NCI-H2081 (cell line): ENCODE measurements around the gene RNASE13.

Source experiments
- DNase-seq, 2 experiments: peaks; one replicate each; lab custom pipeline; 2025; lab: John Stamatoyannopoulos, UW

The RNASE13 gene

DNA sequence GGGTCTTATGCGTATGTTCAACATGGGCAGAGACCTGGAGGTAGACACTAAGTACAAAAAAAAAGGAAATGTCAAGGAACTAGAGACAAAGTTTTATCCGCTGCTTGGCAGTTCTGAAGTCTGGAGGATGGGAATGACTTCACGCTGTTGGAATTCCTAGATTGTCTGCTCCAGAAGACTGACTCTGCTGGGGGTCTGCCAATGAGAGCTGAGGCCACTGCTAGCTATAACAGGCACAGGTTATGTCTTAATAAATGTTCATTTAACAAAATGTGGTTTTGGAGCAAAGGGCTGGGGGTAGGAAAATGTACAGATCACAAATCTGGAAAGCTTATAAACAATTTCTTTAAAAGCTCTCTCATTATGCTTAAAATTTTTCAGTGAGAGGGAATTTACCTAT, 28.9 kb upstream of the RNASE13 start:
- no peak for DNase-seq

DNA sequence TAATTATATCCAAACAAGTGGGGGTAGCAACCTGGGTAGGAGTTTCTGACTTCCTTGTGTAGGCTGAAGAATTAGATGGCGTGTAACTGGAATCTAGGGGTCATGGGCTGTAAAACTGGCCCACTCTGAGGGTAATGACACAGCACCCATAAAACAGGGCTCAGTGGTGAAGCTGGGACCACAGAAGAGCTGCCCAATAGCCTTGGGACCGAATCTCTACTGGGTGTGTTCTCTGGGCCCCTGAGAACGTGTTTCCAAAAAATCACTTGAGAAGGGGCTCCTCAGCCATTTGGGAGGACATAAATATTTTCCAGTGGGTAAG, 26.7 kb upstream of the RNASE13 start:
- no peak for DNase-seq

DNA sequence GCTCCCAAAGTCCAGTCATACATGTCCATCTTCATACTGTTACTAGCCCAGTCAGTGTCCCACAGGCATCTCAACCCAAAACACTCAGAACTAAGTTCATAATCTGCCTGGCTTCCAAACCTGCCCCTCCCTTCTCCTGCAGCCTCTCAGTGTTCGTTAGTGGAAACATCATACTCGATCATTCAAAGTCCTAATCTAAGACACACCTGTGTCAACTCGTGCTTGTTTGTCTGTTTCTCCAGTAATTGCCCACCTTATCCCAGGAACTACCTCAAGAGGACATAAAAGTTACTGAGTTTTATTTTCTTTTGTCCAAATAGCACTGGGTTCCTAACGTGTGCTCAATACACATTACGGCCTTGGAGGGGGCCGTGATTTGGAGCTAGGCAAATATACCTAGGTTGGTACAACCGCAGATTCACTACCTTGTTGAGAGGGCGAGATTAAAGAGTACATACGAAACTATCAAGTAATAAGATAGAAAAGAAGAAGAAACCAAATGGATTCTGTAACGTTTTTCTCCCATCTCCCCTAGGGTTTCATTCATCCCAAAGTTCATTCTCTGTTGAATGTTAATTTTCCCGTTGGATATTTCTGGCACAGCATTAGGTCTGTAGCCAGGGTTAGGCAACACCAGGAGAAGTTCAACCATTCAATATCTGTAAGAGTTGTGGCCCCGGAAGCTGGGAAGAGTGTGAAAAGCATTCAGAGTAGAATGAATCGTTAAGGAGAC, 26.2 kb upstream of the RNASE13 start:
- DNase-seq: no peak

DNA sequence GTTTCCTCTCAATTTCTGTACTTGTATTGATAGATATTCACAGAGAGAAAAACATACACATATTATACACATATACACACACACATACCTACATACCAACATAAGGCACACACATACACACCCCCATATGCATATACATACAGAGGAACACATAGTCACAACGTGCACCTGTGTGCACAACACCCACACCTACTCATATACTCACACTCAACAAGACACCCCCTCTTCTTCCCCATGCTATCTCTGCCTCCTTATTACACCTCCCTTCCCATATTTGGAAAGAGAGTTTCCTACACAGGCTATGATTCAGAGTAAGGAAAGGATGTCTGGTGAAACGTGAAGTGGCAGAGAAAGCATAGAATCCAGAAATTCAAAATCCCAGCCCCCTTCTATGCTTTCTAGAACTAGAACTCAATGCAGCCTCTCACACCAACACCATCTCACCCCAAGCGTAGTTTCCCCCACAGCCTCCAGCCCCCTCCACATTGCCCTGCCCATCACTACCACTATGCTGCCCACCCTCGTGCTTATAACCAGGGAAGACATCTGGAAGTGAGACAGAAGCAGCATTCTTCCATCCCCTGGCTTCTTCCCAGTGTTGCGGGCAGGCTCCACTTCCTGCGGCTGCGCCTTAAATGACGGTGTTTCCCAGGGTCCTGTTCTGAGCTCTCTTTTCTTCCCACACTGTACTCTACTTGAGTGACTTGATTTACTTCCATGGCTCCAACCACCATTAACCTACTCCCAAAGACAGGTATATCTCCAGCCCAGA, 25.4 kb upstream of the RNASE13 start:
- DNase-seq: no peak

DNA sequence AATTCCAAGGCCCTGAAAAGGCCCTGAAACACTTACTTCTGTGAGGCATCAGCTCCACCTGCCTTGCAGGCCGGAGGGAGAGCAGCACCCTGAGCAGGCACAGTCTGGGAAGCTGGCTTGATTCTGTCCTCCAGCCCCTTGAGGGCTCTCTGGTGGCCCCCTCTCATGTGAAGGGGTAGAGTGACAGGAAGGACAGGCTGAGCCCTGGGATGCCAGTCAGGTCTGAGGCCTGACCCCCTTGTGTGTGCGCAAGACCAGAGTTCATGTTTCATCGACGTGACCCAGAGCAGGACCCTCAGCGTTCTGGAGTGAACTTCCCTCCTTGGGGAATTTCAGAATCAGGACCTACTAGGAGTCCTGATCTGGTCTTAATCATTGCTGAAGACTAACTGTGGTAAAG, 24.3 kb upstream of the RNASE13 start:
- DNase-seq: no peak

DNA sequence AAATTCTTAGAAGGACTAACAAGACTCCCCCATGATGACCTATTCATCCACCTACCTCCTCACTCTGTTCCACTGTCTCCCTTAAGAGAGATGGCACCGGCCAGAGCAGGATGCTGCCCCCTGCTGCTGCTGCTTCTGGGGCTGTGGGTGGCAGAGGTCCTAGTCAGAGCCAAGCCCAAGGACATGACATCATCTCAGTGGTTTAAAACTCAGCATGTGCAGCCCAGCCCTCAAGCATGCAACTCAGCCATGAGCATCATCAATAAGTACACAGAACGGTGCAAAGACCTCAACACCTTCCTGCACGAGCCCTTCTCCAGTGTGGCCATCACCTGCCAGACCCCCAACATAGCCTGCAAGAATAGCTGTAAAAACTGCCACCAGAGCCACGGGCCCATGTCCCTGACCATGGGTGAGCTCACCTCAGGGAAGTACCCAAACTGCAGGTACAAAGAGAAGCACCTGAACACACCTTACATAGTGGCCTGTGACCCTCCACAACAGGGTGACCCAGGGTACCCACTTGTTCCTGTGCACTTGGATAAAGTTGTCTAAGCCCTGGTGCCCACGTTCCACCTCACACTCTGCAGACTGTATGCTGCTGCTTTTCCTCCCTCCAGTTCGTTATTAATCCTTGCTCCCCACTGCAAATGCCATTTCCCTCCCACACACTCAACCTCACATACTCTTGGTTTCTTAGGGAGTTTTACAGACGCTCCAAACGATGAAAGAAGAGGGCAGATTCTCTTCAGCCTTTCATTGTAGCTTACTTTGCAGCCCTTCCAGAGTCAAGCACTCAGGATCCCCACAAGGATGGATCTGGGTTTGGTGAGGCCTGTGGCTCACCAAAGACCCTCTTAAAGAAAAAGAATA, 23.4 kb upstream of the RNASE13 start, which contains the start of gene RNASE8:
RNASE8 (plus strand) TSS at position 20 of the 873 bp plus-strand sequence; CDS start at position 91, 71 bp downstream.
- no peak for DNase-seq

DNA sequence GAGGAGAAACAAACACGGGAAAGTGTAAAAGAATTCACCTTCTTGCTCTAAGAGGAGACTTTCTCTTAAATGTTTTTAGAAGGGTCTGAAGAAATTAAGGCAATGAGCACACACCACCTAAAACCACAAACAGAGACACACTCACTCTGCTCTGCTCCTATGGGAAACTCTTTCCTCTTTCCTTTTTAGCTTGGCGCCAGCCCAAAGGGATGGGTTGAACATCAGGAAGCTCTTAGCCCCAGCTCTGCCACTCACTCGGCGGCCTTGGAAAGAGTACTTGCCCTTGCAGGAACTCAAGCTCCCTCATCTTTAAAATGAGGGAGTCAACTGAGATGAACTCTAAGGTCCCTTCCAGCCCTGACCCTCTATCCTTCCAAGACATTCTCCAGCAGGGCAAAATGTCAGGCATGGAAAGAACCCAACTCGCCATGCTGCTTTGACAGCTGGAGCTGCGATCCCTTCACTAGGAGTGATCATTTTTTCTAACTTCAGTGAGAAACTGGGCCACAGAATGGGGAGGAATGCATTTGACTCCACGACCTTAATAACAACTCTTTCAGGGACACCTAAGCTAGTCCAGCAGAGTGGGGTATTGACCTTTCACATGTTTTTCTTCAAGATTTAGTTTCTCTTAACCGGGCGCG, 22.0 kb upstream of the RNASE13 start:
- DNase-seq: no peak

DNA sequence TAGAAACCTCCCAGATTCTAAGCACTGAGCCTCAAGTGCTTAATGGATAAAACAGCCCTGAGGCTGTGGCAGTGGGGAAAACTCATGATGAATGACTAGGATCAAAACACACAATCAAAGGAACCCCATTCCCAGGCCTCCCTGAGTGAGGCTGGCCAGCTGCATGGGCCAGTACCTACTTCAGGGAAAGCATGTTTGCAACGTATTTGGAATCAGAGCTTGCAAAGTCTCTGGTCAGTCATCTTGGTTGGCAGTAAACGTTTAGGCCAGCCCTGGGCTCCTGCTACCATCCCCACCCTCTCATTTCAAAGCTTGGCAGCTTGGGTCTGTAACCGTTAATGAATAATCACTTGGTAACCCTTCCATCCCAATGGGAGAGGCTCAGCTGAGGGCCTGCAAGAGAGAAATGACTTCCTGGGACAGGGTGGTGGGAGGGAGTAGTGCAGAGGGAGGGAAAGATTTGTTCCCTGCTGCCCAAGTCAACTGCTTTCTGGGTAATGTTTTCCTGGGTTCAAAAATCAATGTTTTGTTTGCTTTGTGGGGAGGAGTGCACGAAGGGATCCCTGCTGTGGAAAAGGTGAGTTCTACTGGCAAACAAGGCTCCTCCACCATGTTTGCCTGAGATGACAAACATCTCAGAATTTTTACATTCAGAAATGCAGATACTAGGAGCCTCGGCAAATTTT, 21.0 kb upstream of the RNASE13 start:
- no peak for DNase-seq

DNA sequence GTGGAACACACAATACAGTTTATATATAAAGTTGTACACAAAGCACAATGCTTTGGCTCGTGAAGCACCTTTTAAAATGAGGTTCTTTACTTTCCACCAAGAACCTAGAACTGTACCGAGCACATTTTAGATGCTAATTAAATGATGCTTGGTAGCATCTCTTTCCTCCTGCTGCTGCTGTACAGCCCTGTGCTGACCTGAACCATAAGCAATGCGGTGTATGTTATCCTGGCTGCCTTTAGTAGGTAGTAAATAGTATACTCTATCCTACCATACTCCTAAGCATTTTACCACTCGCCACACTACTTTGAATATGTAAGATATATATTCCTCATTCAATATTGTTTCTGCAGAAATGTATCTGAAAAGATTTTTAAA, 20.1 kb upstream of the RNASE13 start:
- no peak for DNase-seq

DNA sequence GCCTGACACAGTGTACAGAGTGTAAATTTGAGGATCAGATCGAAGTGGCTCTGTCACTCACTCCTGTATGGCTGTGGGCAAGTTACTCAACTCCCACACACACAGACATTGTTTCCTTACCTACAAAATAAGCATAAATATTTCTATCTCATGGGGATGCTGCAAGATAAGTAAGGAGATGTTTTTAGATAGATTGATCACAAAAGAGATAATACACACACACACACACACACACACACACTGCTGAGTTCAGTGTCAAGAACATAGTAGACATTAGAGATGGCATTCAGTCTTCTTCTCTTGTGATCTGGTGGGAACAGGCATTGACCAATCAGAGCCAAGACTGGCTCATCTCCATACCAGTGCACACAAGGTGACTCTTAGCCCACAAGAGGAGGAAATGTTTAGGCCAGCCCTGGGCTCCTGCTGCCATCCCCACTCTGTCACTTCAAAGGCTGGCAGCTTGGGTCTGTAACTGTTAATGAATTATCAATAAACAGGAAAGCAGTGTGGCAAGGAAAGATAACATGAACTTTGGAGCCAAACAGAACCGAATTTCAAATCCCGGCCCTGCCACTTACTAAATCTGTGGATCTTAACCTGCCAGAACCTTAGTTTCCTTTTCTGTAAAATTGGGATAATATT, 19.6 kb upstream of the RNASE13 start:
- DNase-seq: no peak

DNA sequence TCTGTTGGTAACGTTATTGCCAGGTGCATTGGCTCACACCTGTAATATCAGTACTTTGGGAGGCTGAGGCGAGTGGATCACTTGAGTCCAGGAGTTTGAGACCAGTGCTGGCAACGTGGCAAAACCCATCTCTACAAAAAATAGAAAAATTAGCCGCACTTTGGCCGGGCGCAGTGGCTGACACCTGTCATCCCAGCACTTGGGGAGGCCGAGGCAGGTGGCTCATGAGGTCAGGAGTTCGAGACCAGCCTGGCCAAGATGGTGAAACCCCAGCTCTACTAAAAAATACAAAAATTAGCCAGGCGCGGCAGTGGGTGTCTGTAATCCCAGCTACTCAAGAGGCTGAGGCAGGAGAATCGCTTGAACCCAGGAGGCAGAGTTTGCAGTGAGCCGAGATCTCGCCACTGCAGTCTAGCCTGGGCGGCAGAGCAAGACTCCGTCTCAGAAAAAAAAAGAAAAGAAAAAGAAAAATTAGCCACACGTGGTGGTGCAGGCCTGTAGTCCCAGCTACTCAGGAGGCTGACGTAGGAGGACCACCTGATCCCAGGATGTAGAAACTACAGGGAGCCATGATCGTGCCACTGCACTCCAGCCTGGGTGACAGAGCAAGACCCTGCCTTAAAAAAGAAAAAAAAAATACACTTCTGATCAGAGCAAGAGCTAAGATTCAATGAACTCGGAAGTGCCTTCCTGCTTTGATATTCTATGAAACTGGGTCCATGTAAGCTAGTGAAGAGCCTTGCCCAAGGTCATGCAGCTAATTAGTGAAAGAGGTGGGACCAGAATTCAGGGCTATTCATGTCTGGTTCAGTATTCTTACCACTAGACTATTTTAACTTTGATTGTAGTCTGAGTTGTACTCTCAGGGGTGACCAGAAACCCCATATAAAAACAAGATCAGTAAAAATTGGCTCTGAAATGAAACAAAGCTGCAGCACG, 18.8 kb upstream of the RNASE13 start:
- DNase-seq: no peak

DNA sequence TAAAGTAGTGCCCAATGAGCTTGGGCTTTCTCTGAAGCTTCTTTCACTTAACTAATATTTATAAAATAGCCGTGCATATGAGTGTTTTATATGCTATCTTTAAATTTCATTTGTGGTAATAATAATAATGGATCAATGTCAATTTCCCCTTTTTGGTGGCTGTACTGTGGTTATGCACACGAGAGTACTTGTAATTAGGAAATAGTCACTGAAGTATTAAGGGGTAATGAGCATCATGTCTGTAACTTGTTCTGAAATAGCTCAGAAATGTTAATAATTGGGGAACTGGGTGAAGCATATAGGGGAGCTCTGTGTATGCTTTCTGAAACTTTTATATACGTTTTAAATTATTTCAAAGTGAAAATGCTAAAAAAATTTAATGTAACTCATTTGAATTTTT, 16.0 kb upstream of the RNASE13 start:
- no peak for DNase-seq

DNA sequence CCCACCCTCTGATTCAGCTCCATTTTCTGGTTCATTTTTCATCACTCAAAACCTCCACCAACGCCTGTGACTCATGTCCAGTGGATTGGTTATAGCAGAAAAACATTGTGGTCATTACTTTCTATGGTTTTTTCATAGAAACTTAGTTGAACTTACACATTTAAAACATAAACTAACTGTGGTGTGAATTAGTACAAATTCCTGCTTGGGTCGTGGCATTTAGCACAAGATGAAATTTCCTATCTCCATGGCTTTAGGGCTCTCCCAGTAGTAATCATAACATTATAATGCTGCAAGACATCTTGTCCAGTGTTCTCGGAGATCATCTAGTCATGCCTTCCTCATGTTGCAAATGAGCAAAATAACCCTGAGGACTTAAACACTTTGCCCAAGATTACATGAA, 14.7 kb upstream of the RNASE13 start:
- DNase-seq: no peak

DNA sequence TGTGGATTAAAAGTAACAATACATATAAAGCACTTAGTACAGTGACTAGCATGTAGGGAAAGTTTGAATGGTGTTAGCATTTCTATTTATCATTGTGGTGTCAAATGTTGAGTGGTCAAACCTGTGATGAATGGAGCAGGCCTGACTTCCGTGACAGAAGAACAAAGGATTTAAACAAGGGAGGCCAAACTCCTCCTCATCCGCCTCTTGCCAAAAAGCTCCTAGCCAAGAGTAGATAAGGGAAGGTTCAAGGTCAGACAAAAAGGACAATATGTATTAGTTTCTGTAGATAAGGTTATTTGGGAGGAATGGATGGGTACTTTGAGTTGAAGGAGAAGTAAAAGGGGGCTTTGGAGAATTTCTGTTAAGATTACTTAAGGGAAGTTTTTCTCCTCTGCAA, 14.0 kb upstream of the RNASE13 start:
- DNase-seq: no peak

DNA sequence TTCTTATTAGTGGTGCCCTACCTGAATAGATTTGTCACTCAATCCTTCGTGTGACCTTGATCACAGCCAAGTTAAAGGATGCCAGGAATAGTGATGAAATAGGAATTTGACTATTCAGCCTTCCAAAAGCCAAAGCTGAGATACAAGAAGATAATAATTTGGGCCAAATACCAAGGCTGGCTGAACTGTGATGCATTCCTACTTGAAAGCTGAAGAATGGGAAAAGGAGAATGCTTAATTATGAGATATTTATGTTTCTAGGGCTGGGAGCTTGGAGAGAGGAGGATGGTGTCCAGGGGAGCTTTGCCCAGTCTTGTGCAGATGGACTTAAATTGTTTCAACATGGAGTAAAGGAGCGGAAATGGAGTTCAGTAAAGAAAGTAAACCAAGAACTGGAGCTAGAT, 12.8 kb upstream of the RNASE13 start:
- no peak for DNase-seq

DNA sequence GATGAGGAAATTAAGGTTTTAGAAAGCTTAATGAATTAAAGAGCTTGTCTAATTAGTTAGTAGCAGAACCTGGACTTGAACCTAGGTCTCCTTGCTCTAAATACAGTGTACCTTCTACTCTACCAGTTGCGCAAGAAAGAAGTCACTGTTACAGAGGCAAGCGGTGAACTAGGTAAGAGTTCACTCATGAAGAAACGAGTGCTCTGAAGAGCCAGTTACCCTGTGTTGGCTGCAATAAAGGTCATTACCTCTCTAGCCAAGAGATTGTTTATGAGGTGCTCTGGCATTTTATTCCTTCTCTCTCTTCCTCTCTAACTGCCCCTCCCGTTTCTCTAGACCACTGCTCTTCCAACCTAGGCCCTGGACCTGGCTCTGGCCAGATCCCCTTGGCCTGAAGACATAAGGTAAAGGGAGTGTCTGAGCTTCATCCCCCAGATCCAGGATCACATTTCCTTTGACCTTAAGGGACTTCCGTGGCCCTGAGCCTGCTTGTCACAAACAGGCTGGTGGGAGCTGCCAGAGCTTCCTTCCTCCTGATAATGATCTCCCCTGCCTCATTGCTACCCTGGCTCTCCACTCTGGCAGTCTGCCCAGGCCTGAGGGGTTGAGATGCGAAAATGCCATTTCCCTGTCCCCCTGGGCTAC, 9.5 kb upstream of the RNASE13 start:
- DNase-seq: no peak

DNA sequence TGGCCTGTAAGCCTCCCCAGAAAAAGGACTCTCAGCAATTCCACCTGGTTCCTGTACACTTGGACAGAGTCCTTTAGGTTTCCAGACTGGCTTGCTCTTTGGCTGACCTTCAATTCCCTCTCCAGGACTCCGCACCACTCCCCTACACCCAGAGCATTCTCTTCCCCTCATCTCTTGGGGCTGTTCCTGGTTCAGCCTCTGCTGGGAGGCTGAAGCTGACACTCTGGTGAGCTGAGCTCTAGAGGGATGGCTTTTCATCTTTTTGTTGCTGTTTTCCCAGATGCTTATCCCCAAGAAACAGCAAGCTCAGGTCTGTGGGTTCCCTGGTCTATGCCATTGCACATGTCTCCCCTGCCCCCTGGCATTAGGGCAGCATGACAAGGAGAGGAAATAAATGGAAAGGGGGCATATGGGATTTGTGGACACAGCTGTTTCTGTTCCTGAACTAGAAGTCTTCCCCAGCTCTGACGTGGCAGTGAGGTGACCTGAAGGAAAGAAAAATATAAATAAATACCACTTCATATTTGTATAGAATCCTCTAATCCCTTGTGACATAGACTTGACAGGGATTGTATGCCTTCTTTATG, 8.9 kb upstream of the RNASE13 start:
- no peak for DNase-seq

DNA sequence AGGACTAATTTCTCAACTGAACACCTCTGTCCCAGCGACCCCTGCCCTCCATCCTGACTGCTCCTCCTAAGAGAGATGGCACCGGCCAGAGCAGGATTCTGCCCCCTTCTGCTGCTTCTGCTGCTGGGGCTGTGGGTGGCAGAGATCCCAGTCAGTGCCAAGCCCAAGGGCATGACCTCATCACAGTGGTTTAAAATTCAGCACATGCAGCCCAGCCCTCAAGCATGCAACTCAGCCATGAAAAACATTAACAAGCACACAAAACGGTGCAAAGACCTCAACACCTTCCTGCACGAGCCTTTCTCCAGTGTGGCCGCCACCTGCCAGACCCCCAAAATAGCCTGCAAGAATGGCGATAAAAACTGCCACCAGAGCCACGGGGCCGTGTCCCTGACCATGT, 8.3 kb upstream of the RNASE13 start:
- DNase-seq: no peak
